Ovary (tissue), 3 donors: ENCODE measurements around the gene ADGRG2.

Experiments
- POLR2A ChIP-seq: fragments of 450-650 bp; IDR thresholded peaks from one replicate; pipeline ENCODE4 v1.6.1; 2017; ENCODE audit warnings: antibody characterized with exemption, mild to moderate bottlenecking, moderate library complexity
- TF ChIP-seq, protein P1 (sequence below), 3 donors: fragments of 450-650 bp in 2 of 3; fragments of 200-600 bp in 1 of 3; IDR thresholded peaks; one replicate each; pipeline versions ENCODE4 v1.5.1 to v1.8.0; 2016 to 2022; ENCODE audit warnings: antibody characterized with exemption in 3 of 3, mild to moderate bottlenecking in 1 of 3
- donor health status: DM: no; HTN: no; CAD: no.

GRCh38 chrX:18964026-18964425 is 158.2 kb downstream of the ADGRG2 start:
- TF ChIP-seq, protein P1, sequence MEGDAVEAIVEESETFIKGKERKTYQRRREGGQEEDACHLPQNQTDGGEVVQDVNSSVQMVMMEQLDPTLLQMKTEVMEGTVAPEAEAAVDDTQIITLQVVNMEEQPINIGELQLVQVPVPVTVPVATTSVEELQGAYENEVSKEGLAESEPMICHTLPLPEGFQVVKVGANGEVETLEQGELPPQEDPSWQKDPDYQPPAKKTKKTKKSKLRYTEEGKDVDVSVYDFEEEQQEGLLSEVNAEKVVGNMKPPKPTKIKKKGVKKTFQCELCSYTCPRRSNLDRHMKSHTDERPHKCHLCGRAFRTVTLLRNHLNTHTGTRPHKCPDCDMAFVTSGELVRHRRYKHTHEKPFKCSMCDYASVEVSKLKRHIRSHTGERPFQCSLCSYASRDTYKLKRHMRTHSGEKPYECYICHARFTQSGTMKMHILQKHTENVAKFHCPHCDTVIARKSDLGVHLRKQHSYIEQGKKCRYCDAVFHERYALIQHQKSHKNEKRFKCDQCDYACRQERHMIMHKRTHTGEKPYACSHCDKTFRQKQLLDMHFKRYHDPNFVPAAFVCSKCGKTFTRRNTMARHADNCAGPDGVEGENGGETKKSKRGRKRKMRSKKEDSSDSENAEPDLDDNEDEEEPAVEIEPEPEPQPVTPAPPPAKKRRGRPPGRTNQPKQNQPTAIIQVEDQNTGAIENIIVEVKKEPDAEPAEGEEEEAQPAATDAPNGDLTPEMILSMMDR (IDR thresholded peaks at IDR 0.05), result no peak
- TF ChIP-seq POLR2A, result no peak
